ENCODE results near the gene BAG5. TPM values are rescaled to one million over a fixed set of nuclear protein-coding genes. Genes with fewer than 3 reads are reported as not detected.
A peak's percentile ranks its signal among the peaks of the same experiment; 100 is the strongest.

BAG5 gene
- total RNA-seq, 1 donor = 30.8 TPM

- no peaks in the 10 kb centered on the region for H3K9me3 ChIP-seq (ENCODE audit: low read depth, low read length)
- H3K4me2 ChIP-seq (ENCODE audit: insufficient read depth, low read length) = no peak overlapping the region
- H3K27ac ChIP-seq (ENCODE audit: low read depth, low read length) = peak overlapping the region; percentile 53
- H3K4me1 ChIP-seq (ENCODE audit: insufficient read depth, low read length) = peaks cover 26% of the 10 kb centered on the region
- DNase-seq (ENCODE audit: insufficient read length, low spot score, missing footprints) = peak; percentile 97
- H3K4me3 ChIP-seq (ENCODE audit: insufficient read depth, low read length) = no peak overlapping the region
- no peak for TF ChIP-seq CTCF (IDR thresholded peaks at IDR 0.05; ENCODE audit: extremely low read depth, low read depth, low read length)
- no peaks in the 10 kb centered on the region for H4K20me1 ChIP-seq (ENCODE audit: insufficient read depth, low read length)
- H3K27me3 ChIP-seq (ENCODE audit: insufficient read depth, low read length) = no peaks in the 10 kb centered on the region
- H2AFZ ChIP-seq (ENCODE audit: low read length) = no peak overlapping the region
- peaks cover 4% of the 10 kb centered on the region for H3K36me3 ChIP-seq (ENCODE audit: insufficient read depth, low read length)
- peaks cover 3% of the 10 kb centered on the region for H3K79me2 ChIP-seq (ENCODE audit: insufficient read depth, low read length)
Measured at GRCh38 chr14:103537175-103537990, 25.1 kb downstream of the BAG5 start.

GRCh38 chr14:103536693-103537092 is 25.8 kb downstream of the BAG5 start:
- H3K79me2 ChIP-seq (ENCODE audit: insufficient read depth, low read length) = peaks cover 10% of the 10 kb centered on the region
- no peaks in the 10 kb centered on the region for H3K9me3 ChIP-seq (ENCODE audit: low read depth, low read length)
- peaks cover 26% of the 10 kb centered on the region for H3K4me1 ChIP-seq (ENCODE audit: insufficient read depth, low read length)
- peaks cover 4% of the 10 kb centered on the region for H3K36me3 ChIP-seq (ENCODE audit: insufficient read depth, low read length)
- H3K4me3 ChIP-seq (ENCODE audit: insufficient read depth, low read length) = no peak overlapping the region
- TF ChIP-seq CTCF (IDR thresholded peaks at IDR 0.05; ENCODE audit: extremely low read depth, low read depth, low read length) = no peak
- H2AFZ ChIP-seq (ENCODE audit: low read length) = no peak overlapping the region
- H3K27me3 ChIP-seq (ENCODE audit: insufficient read depth, low read length) = no peaks in the 10 kb centered on the region
- DNase-seq (ENCODE audit: insufficient read length, low spot score, missing footprints) = peak; percentile 66
- H3K27ac ChIP-seq (ENCODE audit: low read depth, low read length) = peak overlapping the region; percentile 53
- H3K4me2 ChIP-seq (ENCODE audit: insufficient read depth, low read length) = no peak overlapping the region
- peaks cover 5% of the 10 kb centered on the region for H4K20me1 ChIP-seq (ENCODE audit: insufficient read depth, low read length)

- Histone ChIP-seq H4K20me1 (ENCODE audit: insufficient read depth, low read length) (peaks cover 9% of the 10 kb centered on the region), H3K4me3 (ENCODE audit: insufficient read depth, low read length) (no peak overlapping the region), H3K4me1 (ENCODE audit: insufficient read depth, low read length) (peaks cover 21% of the 10 kb centered on the region), H3K4me2 (ENCODE audit: insufficient read depth, low read length) (no peak overlapping the region), H3K9me3 (ENCODE audit: low read depth, low read length) (no peaks in the 10 kb centered on the region), H2AFZ (ENCODE audit: low read length) (no peak overlapping the region), H3K79me2 (ENCODE audit: insufficient read depth, low read length) (peaks cover 16% of the 10 kb centered on the region), H3K27ac (ENCODE audit: low read depth, low read length) (peak overlapping the region; percentile 53), H3K27me3 (ENCODE audit: insufficient read depth, low read length) (no peaks in the 10 kb centered on the region), H3K36me3 (ENCODE audit: insufficient read depth, low read length) (peaks cover 4% of the 10 kb centered on the region)
- DNase-seq (ENCODE audit: insufficient read length, low spot score, missing footprints) = peak; percentile 90
- TF ChIP-seq CTCF (IDR thresholded peaks at IDR 0.05; ENCODE audit: extremely low read depth, low read depth, low read length) = no peak
Measured at GRCh38 chr14:103535891-103536565, 26.4 kb downstream of the BAG5 start.

Data from osteoblast (primary cell).